ENCODE data around the gene COL5A1.
"Not testable (repeated sequence)": the region's sequence is repeated elsewhere in the genome, so short reads cannot be mapped to it uniquely, and the experiment has no call there.

Gene COL5A1

GRCh38 chr9:134712926-134713325, 71.3 kb downstream of the COL5A1 start:
- no peak overlapping the region for H3K4me3 ChIP-seq (ENCODE audit: low read depth, low read length)
- TF ChIP-seq CTCF (IDR thresholded peaks at IDR 0.05; ENCODE audit: insufficient read depth, low read depth, low read length, missing control alignments) = no peak
- DNase-seq (ENCODE audit: low read depth) = no peak

GRCh38 chr9:134715536-134715935, 73.9 kb downstream of the COL5A1 start:
- not testable (repeated sequence) for H3K4me3 ChIP-seq (ENCODE audit: low read depth, low read length); DNase-seq (ENCODE audit: low read depth)

- TF ChIP-seq CTCF (IDR thresholded peaks at IDR 0.05; ENCODE audit: insufficient read depth, low read depth, low read length, missing control alignments) = no peak
- no peak for DNase-seq (ENCODE audit: low read depth)
- no peak overlapping the region for H3K4me3 ChIP-seq (ENCODE audit: low read depth, low read length)
Observed at GRCh38 chr9:134716067-134716466, 74.5 kb downstream of the COL5A1 start.

GRCh38 chr9:134717056-134717455, 75.5 kb downstream of the COL5A1 start:
- no peak for DNase-seq (ENCODE audit: low read depth)
- H3K4me3 ChIP-seq (ENCODE audit: low read depth, low read length) = no peak overlapping the region
- no peak for TF ChIP-seq CTCF (IDR thresholded peaks at IDR 0.05; ENCODE audit: insufficient read depth, low read depth, low read length, missing control alignments)

GRCh38 chr9:134717924-134718645, 76.5 kb downstream of the COL5A1 start:
- no peak for DNase-seq (ENCODE audit: low read depth)
- TF ChIP-seq CTCF (IDR thresholded peaks at IDR 0.05; ENCODE audit: insufficient read depth, low read depth, low read length, missing control alignments) = no peak
- H3K4me3 ChIP-seq (ENCODE audit: low read depth, low read length) = no peak overlapping the region

- no peak overlapping the region for H3K4me3 ChIP-seq (ENCODE audit: low read depth, low read length)
- DNase-seq (ENCODE audit: low read depth) = no peak
- TF ChIP-seq CTCF (IDR thresholded peaks at IDR 0.05; ENCODE audit: insufficient read depth, low read depth, low read length, missing control alignments) = no peak
Observed at GRCh38 chr9:134719331-134719730, 77.7 kb downstream of the COL5A1 start.

GRCh38 chr9:134720136-134720753, 78.6 kb downstream of the COL5A1 start:
- no peak overlapping the region for H3K4me3 ChIP-seq (ENCODE audit: low read depth, low read length)
- no peak for TF ChIP-seq CTCF (IDR thresholded peaks at IDR 0.05; ENCODE audit: insufficient read depth, low read depth, low read length, missing control alignments)
- no peak for DNase-seq (ENCODE audit: low read depth)

Measured in GM12865 (cell line).